H1 (cell line): ENCODE data around the gene RASSF5. TPM values are rescaled to one million over a fixed set of nuclear protein-coding genes. Genes with fewer than 3 reads are reported as not detected.

Experiments used
- CTCF ChIA-PET: fragments of 300-600 bp; sonication (Branson Sonifier 250); formaldehyde crosslinking; loops from one replicate; lab custom pipeline; 2021; ENCODE audit not compliant: partially characterized antibody; lab: Charles Lee
- POLR2A ChIA-PET: fragments of 300-600 bp; sonication (Branson Sonifier 250); formaldehyde crosslinking; loops from one replicate; lab custom pipeline; 2021; ENCODE audit warnings: inconsistent platforms; ENCODE audit not compliant: partially characterized antibody; lab: Charles Lee
- DNase-seq, 2 experiments: peaks; one replicate each; pipeline versions ENCODE4 v3.0.0 to v3.0.0-alpha.2; 2010 to 2022; ENCODE audit warnings: low spot score in 2 of 2, low read depth in 1 of 2, mixed read lengths in 1 of 2
- FAIRE-seq: peaks from 2 replicates; lab custom pipeline; 2011; peaks lifted over from hg19 to GRCh38; lab: Jason Lieb, UNC
- H2AFZ ChIP-seq: 2 replicates; pipeline ENCODE4 v1.8.1; 2012; ENCODE audit warnings: low read length, inconsistent platforms
- H2AK5ac ChIP-seq: 2 replicates; pipeline ENCODE4 v1.6.1; 2013; ENCODE audit warnings: low read depth, low read length
- H2BK120ac ChIP-seq: replicated peaks from 2 replicates; pipeline ENCODE3; 2013; ENCODE audit warnings: low read depth, low read length, inconsistent platforms
- H2BK12ac ChIP-seq: 2 replicates; pipeline ENCODE4 v1.6.1; 2013; ENCODE audit warnings: low read depth, low read length
- H2BK15ac ChIP-seq: 2 replicates; pipeline ENCODE4 v1.6.1; 2013; ENCODE audit warnings: low read length
- H2BK20ac ChIP-seq: 2 replicates; pipeline ENCODE4 v1.6.1; 2013; ENCODE audit warnings: low read length
- H2BK5ac ChIP-seq: 2 replicates; pipeline ENCODE4 v1.6.1; 2013; ENCODE audit warnings: low read depth, low read length
- H3K14ac ChIP-seq: 2 replicates; pipeline ENCODE4 v1.6.1; 2013; ENCODE audit warnings: inconsistent platforms; ENCODE audit not compliant: insufficient read length
- H3K18ac ChIP-seq: 2 replicates; pipeline ENCODE4 v1.6.1; 2013; ENCODE audit warnings: low read length; ENCODE audit errors: extremely low read depth
- H3K23ac ChIP-seq: 2 replicates; pipeline ENCODE4 v1.6.1; 2013; ENCODE audit warnings: inconsistent platforms; ENCODE audit not compliant: insufficient read length
- H3K23me2 ChIP-seq: 2 replicates; pipeline ENCODE4 v1.6.1; 2013; ENCODE audit warnings: low read depth, low read length
- H3K27ac ChIP-seq: 2 replicates; pipeline ENCODE4 v1.6.1; 2011; ENCODE audit warnings: low read depth, low read length, inconsistent platforms
- H3K27me3 ChIP-seq, 4 experiments: replicated peaks in 1 of 4; 1 replicate in 1 of 4; 2 replicates in 3 of 4; pipeline versions ENCODE4 v1.6.1 to v1.8.1; 2011 to 2013; ENCODE audit warnings: low read length in 3 of 4, mild to moderate bottlenecking in 3 of 4, inconsistent platforms in 2 of 4, mixed read lengths in 2 of 4, moderate library complexity in 1 of 4; ENCODE audit not compliant: control insufficient read depth in 3 of 4, insufficient read depth in 3 of 4; ENCODE audit errors: extremely low read depth in 1 of 4
- H3K36me3 ChIP-seq, 4 experiments: 2 replicates each; pipeline versions ENCODE4 v1.6.1 to v1.8.1; 2011 to 2013; ENCODE audit warnings: mild to moderate bottlenecking in 4 of 4, low read length in 3 of 4, moderate library complexity in 2 of 4, control low read depth in 1 of 4, inconsistent platforms in 1 of 4; ENCODE audit not compliant: insufficient read depth in 4 of 4, control insufficient read depth in 2 of 4
- H3K4ac ChIP-seq: replicated peaks from 2 replicates; pipeline ENCODE3; 2013; ENCODE audit warnings: low read length, low read depth, mixed read lengths, inconsistent platforms; ENCODE audit not compliant: insufficient read length
- H3K4me1 ChIP-seq, 4 experiments: replicated peaks in 1 of 4; 1 replicate in 1 of 4; 2 replicates in 3 of 4; pipeline versions ENCODE4 v1.6.1 to v1.8.1; 2011 to 2013; ENCODE audit warnings: low read length in 3 of 4, inconsistent platforms in 2 of 4, mixed read lengths in 1 of 4; ENCODE audit not compliant: insufficient read depth in 4 of 4, control insufficient read depth in 3 of 4
- H3K4me2 ChIP-seq, 2 experiments: 2 replicates each; pipeline versions ENCODE4 v1.6.1 to v1.8.1; 2011 to 2013; ENCODE audit warnings: low read depth in 2 of 2, low read length in 2 of 2, control low read depth in 1 of 2, inconsistent platforms in 1 of 2, mild to moderate bottlenecking in 1 of 2; ENCODE audit not compliant: insufficient read depth in 1 of 2
- H3K4me3 ChIP-seq, 4 experiments: fragments of 200-600, 300-600 bp in 1 of 4; sonication (generic), shearing (Covaris generic), sonication (Bioruptor Twin) in 1 of 4; 2 replicates each; pipeline versions ENCODE4 v1.5.1 to v1.8.1; 2011 to 2016; ENCODE audit warnings: low read length in 4 of 4, low read depth in 3 of 4, control low read depth in 2 of 4, inconsistent platforms in 2 of 4, mild to moderate bottlenecking in 2 of 4, mixed read lengths in 1 of 4, moderate library complexity in 1 of 4; ENCODE audit not compliant: insufficient read depth in 2 of 4; ENCODE audit errors: extremely low read depth in 1 of 4
- H3K56ac ChIP-seq: replicated peaks from 2 replicates; pipeline ENCODE3; 2013; ENCODE audit warnings: low read depth, mild to moderate bottlenecking, mixed read lengths, low read length, inconsistent platforms; ENCODE audit not compliant: insufficient read length
- H3K79me1 ChIP-seq: 2 replicates; pipeline ENCODE4 v1.6.1; 2013; ENCODE audit warnings: low read depth, low read length, control low read depth
- H3K79me2 ChIP-seq, 2 experiments: 2 replicates each; pipeline versions ENCODE4 v1.6.1 to v1.8.1; 2012 to 2013; ENCODE audit warnings: low read length in 2 of 2, mild to moderate bottlenecking in 2 of 2, inconsistent platforms in 1 of 2; ENCODE audit not compliant: insufficient read depth in 2 of 2, control insufficient read depth in 1 of 2
- H3K9ac ChIP-seq, 4 experiments: replicated peaks in 1 of 4; 1 replicate in 1 of 4; 2 replicates in 3 of 4; pipeline versions ENCODE4 v1.6.1 to v1.8.1; 2011 to 2013; ENCODE audit warnings: low read depth in 3 of 4, low read length in 3 of 4, control low read depth in 2 of 4, mild to moderate bottlenecking in 2 of 4, moderate library complexity in 2 of 4, inconsistent platforms in 1 of 4; ENCODE audit errors: extremely low read depth in 1 of 4
- H3K9me3 ChIP-seq, 2 experiments: 2 replicates each; pipeline versions ENCODE4 v1.6.1 to v1.8.1; 2012 to 2013; ENCODE audit warnings: mild to moderate bottlenecking in 2 of 2, moderate library complexity in 2 of 2, control low read depth in 1 of 2, inconsistent platforms in 1 of 2, low read depth in 1 of 2, low read length in 1 of 2, mixed read lengths in 1 of 2; ENCODE audit not compliant: insufficient read depth in 2 of 2
- H4K20me1 ChIP-seq, 2 experiments: replicated peaks in 1 of 2; 2 replicates each; pipeline versions ENCODE3 to v1.8.1; 2011 to 2013; ENCODE audit warnings: inconsistent platforms in 2 of 2, low read length in 2 of 2, mild to moderate bottlenecking in 1 of 2; ENCODE audit not compliant: insufficient read depth in 2 of 2, control insufficient read depth in 1 of 2
- H4K5ac ChIP-seq: 2 replicates; pipeline ENCODE4 v1.6.1; 2013; ENCODE audit warnings: low read length, low read depth, mixed read lengths, inconsistent platforms; ENCODE audit not compliant: insufficient read length
- H4K8ac ChIP-seq: 2 replicates; pipeline ENCODE4 v1.8.0; 2013; ENCODE audit warnings: mild to moderate bottlenecking, moderate library complexity, low read length, inconsistent platforms; ENCODE audit not compliant: insufficient read depth; ENCODE audit errors: extremely low read depth
- H4K91ac ChIP-seq: replicated peaks from 2 replicates; pipeline ENCODE3; 2013; ENCODE audit warnings: low read length, mixed read lengths, inconsistent platforms; ENCODE audit not compliant: insufficient read length
- CBX8 ChIP-seq: fragments of 300-800, 300-1000 bp; sonication (generic); IDR thresholded peaks from 2 replicates; pipeline ENCODE4 v1.7.1; 2016; ENCODE audit warnings: low read depth, low read length, borderline replicate concordance
- CHD1 ChIP-seq: IDR thresholded peaks from 2 replicates; pipeline ENCODE4 v1.6.1; 2012; ENCODE audit warnings: low read depth, low read length, improper control_type of control experiment
- CTBP2 ChIP-seq: IDR thresholded peaks from 2 replicates; pipeline ENCODE4 v1.7.0; 2011; ENCODE audit warnings: borderline replicate concordance, mild to moderate bottlenecking, moderate library complexity, mixed read lengths, low read length; ENCODE audit not compliant: insufficient read depth, insufficient read length
- FOSL1 ChIP-seq: IDR thresholded peaks from 2 replicates; pipeline ENCODE4 v1.6.1; 2011; ENCODE audit warnings: mild to moderate bottlenecking, low read depth, low read length, moderate library complexity; ENCODE audit not compliant: insufficient read depth
- JUN ChIP-seq: IDR thresholded peaks from 2 replicates; pipeline ENCODE4 v1.6.1; 2011; ENCODE audit warnings: low read depth, mild to moderate bottlenecking, improper control_type of control experiment, low read length
- RFX5 ChIP-seq: IDR thresholded peaks from 2 replicates; pipeline ENCODE4 v1.6.1; 2011; ENCODE audit warnings: low read depth, low read length, improper control_type of control experiment, borderline replicate concordance
- SP2 ChIP-seq: IDR thresholded peaks from 2 replicates; pipeline ENCODE4 v1.6.1; 2012; ENCODE audit warnings: mild to moderate bottlenecking, low read length, inconsistent platforms
- SP4 ChIP-seq: IDR thresholded peaks from 2 replicates; pipeline ENCODE4 v1.6.1; 2012; ENCODE audit warnings: low read length, inconsistent platforms
- SUZ12 ChIP-seq: fragments of 200-600 bp; sonication (generic); IDR thresholded peaks from 2 replicates; pipeline ENCODE4 v1.6.1; 2012; ENCODE audit warnings: mild to moderate bottlenecking, inconsistent platforms, low read length, moderate library complexity, mixed read lengths
- TAF1 ChIP-seq: IDR thresholded peaks from 2 replicates; pipeline ENCODE4 v1.6.1; 2011; ENCODE audit warnings: mild to moderate bottlenecking, low read depth, low read length
- TBP ChIP-seq: IDR thresholded peaks from 2 replicates; pipeline ENCODE4 v1.6.1; 2011; ENCODE audit warnings: low read depth, low read length, improper control_type of control experiment
- YY1 ChIP-seq: IDR thresholded peaks from 2 replicates; pipeline ENCODE4 v1.6.1; 2011; ENCODE audit warnings: low read depth, mild to moderate bottlenecking, low read length
- WGBS, 2 experiments: shearing (Covaris generic) in 1 of 2; methylation state at CpG; one replicate each; pipeline versions ENCODE4 v1.1.6 to v1.1.7; 2013 to 2015; ENCODE audit warnings: low lambda C conversion rate in 2 of 2, mixed read lengths in 2 of 2, inconsistent platforms in 1 of 2, low coverage in 1 of 2, missing lambda C conversion rate in 1 of 2; ENCODE audit not compliant: insufficient replicate concordance in 2 of 2, insufficient coverage in 1 of 2, insufficient read length in 1 of 2; ENCODE audit errors: extremely low coverage in 1 of 2, missing lambda C conversion rate in 1 of 2; 5-methylcytosine and 5-hydroxymethylcytosine counted together
- polyA plus RNA-seq, 7 experiments: library from polyadenylated mRNA; depleted of rRNA in 3 of 7; stranded (reverse) in 5 of 7; unstranded in 2 of 7; fragments of >200 nt in 5 of 7; fragments of 200-250 nt in 2 of 7; gene quantifications; 1 replicate in 5 of 7; 2 replicates in 1 of 7; 4 replicates in 1 of 7; pipeline versions ENCODE4 v1.2.1 to v1.2.3, GENCODE V29; 2011 to 2013; ENCODE audit warnings: missing spikeins in 2 of 7, mixed read lengths in 2 of 7
- total RNA-seq: library from RNA; stranded (reverse); fragmentation: NEBNext Ultra II Directional; extraction: Animal tissue kit (Norgen Biotek cat#: 25700); gene quantifications from 2 replicates; pipeline ENCODE4 v1.2.1, GENCODE V29; 2021
- TF ChIP-seq, protein P1 (sequence below): IDR thresholded peaks from 2 replicates; pipeline ENCODE4 v1.6.1; 2012; ENCODE audit warnings: inconsistent platforms
- TF ChIP-seq, protein P2 (sequence below): IDR thresholded peaks from 2 replicates; pipeline ENCODE4 v1.6.1; 2012; ENCODE audit warnings: inconsistent platforms

Gene RASSF5
- total and polyA plus RNA-seq, 2 of the 8 experiments (the other 6 are each of a cell fraction or from before 2014, with no cell fraction given), result 0.82 to 1.8 TPM

DNA sequence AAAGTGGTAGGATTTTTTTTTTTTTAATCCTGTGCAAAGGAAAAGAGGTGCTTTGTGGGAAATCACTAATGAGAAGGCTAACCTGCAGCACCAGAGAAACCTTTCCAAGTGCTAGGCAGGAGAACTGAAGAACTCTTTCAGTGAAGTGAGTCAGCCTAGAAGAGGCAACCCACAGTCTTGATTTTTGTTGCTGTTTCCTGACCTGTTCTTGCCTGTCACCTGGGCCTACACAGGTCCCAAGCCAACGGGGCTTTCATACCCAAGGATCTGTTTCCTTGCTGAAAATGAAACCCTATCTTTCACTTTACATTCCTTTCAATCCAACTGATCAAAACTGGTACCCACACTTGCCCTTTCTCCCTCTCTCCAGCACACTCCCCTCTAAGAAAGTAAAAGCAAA, 44.2 kb upstream of the RASSF5 start:
- H4K91ac ChIP-seq, result no peak overlapping the region
- H3K56ac ChIP-seq, result no peak overlapping the region
- H3K4ac ChIP-seq, result no peak overlapping the region
- no peak overlapping the region for H3K4me2 ChIP-seq
- H3K27ac ChIP-seq, result no peak overlapping the region
- H3K9ac ChIP-seq, result no peak overlapping the region
- peaks cover 0 to 2% (median 0%) of the 10 kb centered on the region in 4 experiments; a peak in 3 of 7 replicates for H3K4me1 ChIP-seq
- H3K23me2 ChIP-seq, result no peaks in the 10 kb centered on the region
- no peak overlapping the region for H2BK5ac ChIP-seq
- no peak overlapping the region for H3K23ac ChIP-seq
- no peak overlapping the region for H4K8ac ChIP-seq
- FAIRE-seq (no peak), DNase-seq (no peak)
- H3K79me1 ChIP-seq, result no peaks in the 10 kb centered on the region
- H2BK20ac ChIP-seq, result no peak overlapping the region
- H3K14ac ChIP-seq, result no peak overlapping the region
- H3K27me3 ChIP-seq, result no peaks in the 10 kb centered on the region; a peak in 2 of 7 replicates
- H3K18ac ChIP-seq, result no peak overlapping the region
- no peak for TF ChIP-seq CHD1
- TF ChIP-seq SP4, result no peak
- no peak for TF ChIP-seq TAF1
- no peak for TF ChIP-seq CTBP2
- no peak for TF ChIP-seq RFX5
- TF ChIP-seq CBX8, result no peak
- TF ChIP-seq TBP, result no peak
- no peak for TF ChIP-seq FOSL1
- TF ChIP-seq, protein P1, sequence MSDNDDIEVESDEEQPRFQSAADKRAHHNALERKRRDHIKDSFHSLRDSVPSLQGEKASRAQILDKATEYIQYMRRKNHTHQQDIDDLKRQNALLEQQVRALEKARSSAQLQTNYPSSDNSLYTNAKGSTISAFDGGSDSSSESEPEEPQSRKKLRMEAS, result no peak
- TF ChIP-seq JUN, result no peak
- TF ChIP-seq, protein P2, sequence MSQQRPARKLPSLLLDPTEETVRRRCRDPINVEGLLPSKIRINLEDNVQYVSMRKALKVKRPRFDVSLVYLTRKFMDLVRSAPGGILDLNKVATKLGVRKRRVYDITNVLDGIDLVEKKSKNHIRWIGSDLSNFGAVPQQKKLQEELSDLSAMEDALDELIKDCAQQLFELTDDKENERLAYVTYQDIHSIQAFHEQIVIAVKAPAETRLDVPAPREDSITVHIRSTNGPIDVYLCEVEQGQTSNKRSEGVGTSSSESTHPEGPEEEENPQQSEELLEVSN, result no peak
- TF ChIP-seq YY1, result no peak
- no peak for TF ChIP-seq SP2
- no peak for TF ChIP-seq SUZ12
- POLR2A ChIA-PET, result interaction anchor here (1.5 kb wide), 1 partner anchor 8 kb away, joined by 5 read pairs; the partner anchor contains the start of gene IKBKE
- H3K79me2 ChIP-seq, result no peaks in the 10 kb centered on the region
- H2AK5ac ChIP-seq, result no peak overlapping the region
- H2AFZ ChIP-seq, result no peak overlapping the region
- no peak overlapping the region for H4K5ac ChIP-seq
- 88% methylated on average over 1 of the region's 1 CpG; no CpG with 5 or more reads in 1 of the 2 experiments for WGBS, 2 experiments
- no peak overlapping the region for H2BK15ac ChIP-seq
- no peaks in the 10 kb centered on the region for H3K9me3 ChIP-seq
- no peak overlapping the region for H2BK12ac ChIP-seq
- peaks cover 0 to 3% (median 0%) of the 10 kb centered on the region in 4 experiments; a peak in 2 of 8 replicates for H3K36me3 ChIP-seq
- peaks cover 0 to 1% of the 10 kb centered on the region in 2 experiments for H4K20me1 ChIP-seq
- no peak overlapping the region for H3K4me3 ChIP-seq
- no peak overlapping the region for H2BK120ac ChIP-seq
- CTCF ChIA-PET, result interaction anchor here (0.6 to 6.6 kb wide), 8 partner anchors 15 to 1035 kb away, joined by 3 to 74 read pairs (median 4); partner anchors contain the start of gene EIF2D
